Adipocyte (in vitro differentiated cells): ENCODE measurements around the gene ZNF648.
"Not testable (repeated sequence)": the region's sequence is repeated elsewhere in the genome, so short reads cannot be mapped to it uniquely, and the experiment has no call there.

ENCODE experiments used
- DNase-seq: peaks from one replicate; pipeline ENCODE4 v3.0.0-alpha.2; 2015; ENCODE audit warnings: low read depth
- H3K27me3 ChIP-seq: replicated peaks from 2 replicates; pipeline ENCODE4 v1.7.0; 2013; ENCODE audit warnings: mild to moderate bottlenecking, low read length, moderate library complexity; ENCODE audit not compliant: control insufficient read depth, insufficient read depth
- H3K36me3 ChIP-seq: 2 replicates; pipeline ENCODE4 v1.7.0; 2013; ENCODE audit warnings: low read length, mild to moderate bottlenecking, moderate library complexity; ENCODE audit not compliant: control insufficient read depth, insufficient read depth, severe bottlenecking
- H3K4me1 ChIP-seq: 2 replicates; pipeline ENCODE4 v1.7.0; 2013; ENCODE audit warnings: mild to moderate bottlenecking, low read length, moderate library complexity; ENCODE audit not compliant: control insufficient read depth, insufficient read depth
- H3K4me3 ChIP-seq: 2 replicates; pipeline ENCODE4 v1.7.0; 2013; ENCODE audit warnings: mild to moderate bottlenecking, low read length, moderate library complexity
- H3K9ac ChIP-seq: 2 replicates; pipeline ENCODE4 v1.7.0; 2013; ENCODE audit warnings: mild to moderate bottlenecking, low read length, moderate library complexity
- H3K9me3 ChIP-seq: 2 replicates; pipeline ENCODE4 v1.7.0; 2013; ENCODE audit warnings: mild to moderate bottlenecking, low read length, moderate library complexity; ENCODE audit not compliant: control insufficient read depth

Gene ZNF648

DNA sequence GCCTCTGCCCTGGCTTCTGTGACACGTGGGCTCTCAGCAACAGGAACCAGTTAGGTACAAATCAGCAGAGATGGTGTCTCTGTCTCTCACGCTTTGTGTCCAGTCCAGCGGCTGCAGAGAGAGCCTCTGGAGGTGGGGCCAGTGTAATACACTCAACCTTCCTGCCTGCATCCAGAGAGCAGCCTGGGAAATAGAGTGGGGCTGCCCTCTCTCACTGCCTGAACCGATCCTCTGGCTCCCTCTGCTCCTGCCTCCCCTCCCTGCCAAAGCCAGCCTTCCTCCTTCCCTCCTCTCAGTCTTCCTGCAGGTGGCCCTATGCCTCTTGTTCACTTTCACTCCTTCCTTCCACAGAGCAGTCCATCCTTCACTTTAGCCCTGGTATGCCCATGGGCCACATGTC, at the start of gene ZNF648:
TSS of gene ZNF648 (minus strand) at position 119 of the 400 bp plus-strand sequence. CDS start 3,702 bp downstream, outside the sequence.
- peaks cover 52% of the 10 kb centered on the region for H3K27me3 ChIP-seq
- no peaks in the 10 kb centered on the region for H3K9me3 ChIP-seq
- H3K9ac ChIP-seq: no peak within 1 kb of the TSS
- no peaks in the 10 kb centered on the region for H3K36me3 ChIP-seq
- no peak for DNase-seq
- H3K4me3 ChIP-seq: no peak within 1 kb of the TSS
- H3K4me1 ChIP-seq: no peaks in the 10 kb centered on the region

DNA sequence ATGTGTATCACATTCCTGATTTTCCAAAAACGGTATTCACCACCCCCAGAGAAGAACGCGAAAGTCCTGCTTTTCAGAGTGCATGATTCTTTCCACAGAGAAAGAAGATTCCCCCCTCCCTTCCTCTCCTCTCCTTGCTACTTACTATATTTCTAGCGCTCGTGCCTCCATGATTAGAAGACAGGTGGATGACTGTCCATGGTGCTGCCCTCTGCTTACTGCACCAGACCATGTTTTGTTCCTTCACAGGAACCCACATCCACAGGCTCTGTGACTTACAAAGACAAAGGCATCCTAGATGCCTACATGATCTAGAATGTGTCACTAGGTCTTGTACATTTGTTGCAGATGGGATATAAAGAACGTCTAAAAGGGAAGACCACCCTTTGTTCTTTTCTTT, 49.1 kb upstream of the ZNF648 start:
- no peak for DNase-seq
- no peaks in the 10 kb centered on the region for H3K4me1 ChIP-seq
- no peak overlapping the region for H3K4me3 ChIP-seq
- H3K9me3 ChIP-seq: peaks cover 7% of the 10 kb centered on the region
- no peak overlapping the region for H3K9ac ChIP-seq
- H3K36me3 ChIP-seq: no peaks in the 10 kb centered on the region
- H3K27me3 ChIP-seq: peaks cover 34% of the 10 kb centered on the region

- H3K9me3 ChIP-seq: peaks cover 7% of the 10 kb centered on the region
- no peak overlapping the region for H3K4me3 ChIP-seq
- H3K9ac ChIP-seq: no peak overlapping the region
- DNase-seq: no peak
- H3K36me3 ChIP-seq: no peaks in the 10 kb centered on the region
- no peaks in the 10 kb centered on the region for H3K4me1 ChIP-seq
- H3K27me3 ChIP-seq: peaks cover 26% of the 10 kb centered on the region
These were observed 48.3 kb upstream of the ZNF648 start for GRCh38 chr1:182109771-182110170.

- DNase-seq: no peak
- H3K9ac ChIP-seq: no peak overlapping the region
- H3K27me3 ChIP-seq: peaks cover 5% of the 10 kb centered on the region
- H3K36me3 ChIP-seq: no peaks in the 10 kb centered on the region
- no peaks in the 10 kb centered on the region for H3K4me1 ChIP-seq
- H3K9me3 ChIP-seq: peaks cover 7% of the 10 kb centered on the region
- no peak overlapping the region for H3K4me3 ChIP-seq
These were observed 45.7 kb upstream of the ZNF648 start for GRCh38 chr1:182107209-182107608.

GRCh38 chr1:182102043-182102416, 40.5 kb upstream of the ZNF648 start:
- no peak for DNase-seq
- Histone ChIP-seq H3K4me3 (no peak overlapping the region), H3K9me3 (peaks cover 11% of the 10 kb centered on the region), H3K9ac (no peak overlapping the region), H3K27me3 (peaks cover 25% of the 10 kb centered on the region), H3K4me1 (no peaks in the 10 kb centered on the region), H3K36me3 (no peaks in the 10 kb centered on the region)

DNA sequence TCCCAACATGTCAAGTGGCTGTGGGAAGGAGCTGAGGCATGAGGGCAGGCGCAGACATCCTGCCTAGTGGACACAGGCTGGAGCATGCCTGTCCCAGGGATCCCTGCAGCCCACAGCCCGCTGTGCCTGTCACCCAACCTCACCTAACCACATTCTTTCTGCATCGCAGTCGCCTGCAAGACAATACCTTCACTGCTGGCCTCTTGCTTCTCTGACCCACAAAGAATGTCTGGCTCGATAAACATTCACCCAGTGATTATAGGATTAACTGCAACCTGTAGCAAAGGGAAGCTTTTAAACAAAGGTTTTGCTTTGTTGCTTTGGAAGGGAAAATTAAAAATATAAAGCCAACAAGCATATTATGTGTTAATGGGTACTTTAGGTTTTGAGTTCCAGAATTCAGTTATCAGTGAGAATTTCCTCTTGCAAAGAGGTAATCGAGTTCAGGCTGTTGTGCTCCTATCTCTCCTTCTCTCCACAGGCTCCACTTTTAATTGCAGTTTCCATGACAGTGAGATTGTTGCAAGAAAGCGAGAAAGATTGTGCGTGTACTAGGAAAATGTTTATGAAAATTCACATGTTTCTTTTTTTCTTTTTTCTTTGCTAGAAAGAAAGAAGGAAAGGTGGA, 40.0 kb upstream of the ZNF648 start:
- no peak overlapping the region for H3K4me3 ChIP-seq

GRCh38 chr1:182098301-182098700, 36.8 kb upstream of the ZNF648 start:
- Histone ChIP-seq H3K9ac (no peak overlapping the region), H3K4me1 (no peaks in the 10 kb centered on the region)

More for the DNA sequence above, 40.0 kb upstream of the ZNF648 start:
- H3K9me3 ChIP-seq: peaks cover 11% of the 10 kb centered on the region
- H3K36me3 ChIP-seq: no peaks in the 10 kb centered on the region
- no peaks in the 10 kb centered on the region for H3K4me1 ChIP-seq
- peaks cover 30% of the 10 kb centered on the region for H3K27me3 ChIP-seq
- DNase-seq: no peak
- no peak overlapping the region for H3K9ac ChIP-seq

DNA sequence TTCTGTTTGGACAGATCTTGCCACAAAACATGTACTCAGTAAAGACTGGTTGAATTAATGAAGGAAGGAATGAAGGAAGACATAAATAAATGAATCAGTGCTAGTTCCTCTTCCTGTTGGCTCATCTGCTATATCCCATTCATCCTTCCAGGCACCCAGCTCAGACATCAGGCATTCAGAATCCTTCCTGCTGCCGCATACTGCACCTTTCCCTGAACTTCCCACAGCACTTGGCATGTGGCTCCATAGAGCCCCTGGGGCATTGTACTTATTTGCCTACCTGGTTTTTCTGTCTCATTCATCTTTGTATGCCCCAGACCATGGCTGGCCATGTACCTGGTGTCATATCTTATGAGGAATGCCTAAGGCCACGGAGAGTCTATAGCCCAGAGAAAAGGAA, 34.4 kb upstream of the ZNF648 start:
- Histone ChIP-seq H3K9me3 (peaks cover 11% of the 10 kb centered on the region), H3K4me3 (no peak overlapping the region), H3K27me3 (peaks cover 33% of the 10 kb centered on the region), H3K4me1 (no peaks in the 10 kb centered on the region), H3K36me3 (no peaks in the 10 kb centered on the region), H3K9ac (no peak overlapping the region)
- DNase-seq: no peak

More at GRCh38 chr1:182098301-182098700, 36.8 kb upstream of the ZNF648 start:
- Histone ChIP-seq H3K9me3 (peaks cover 11% of the 10 kb centered on the region), H3K4me3 (no peak overlapping the region), H3K36me3 (no peaks in the 10 kb centered on the region), H3K27me3 (peaks cover 43% of the 10 kb centered on the region)
- DNase-seq: no peak

GRCh38 chr1:182094514-182095005, 33.0 kb upstream of the ZNF648 start:
- Histone ChIP-seq H3K9me3 (peaks cover 10% of the 10 kb centered on the region), H3K27me3 (peaks cover 31% of the 10 kb centered on the region)
- not testable (repeated sequence) for H3K4me1 ChIP-seq, DNase-seq, H3K4me3 ChIP-seq, H3K9ac ChIP-seq, H3K36me3 ChIP-seq

- Histone ChIP-seq H3K4me3 (no peak overlapping the region), H3K36me3 (no peaks in the 10 kb centered on the region)
These were observed 32.3 kb upstream of the ZNF648 start for GRCh38 chr1:182093781-182094180.

DNA sequence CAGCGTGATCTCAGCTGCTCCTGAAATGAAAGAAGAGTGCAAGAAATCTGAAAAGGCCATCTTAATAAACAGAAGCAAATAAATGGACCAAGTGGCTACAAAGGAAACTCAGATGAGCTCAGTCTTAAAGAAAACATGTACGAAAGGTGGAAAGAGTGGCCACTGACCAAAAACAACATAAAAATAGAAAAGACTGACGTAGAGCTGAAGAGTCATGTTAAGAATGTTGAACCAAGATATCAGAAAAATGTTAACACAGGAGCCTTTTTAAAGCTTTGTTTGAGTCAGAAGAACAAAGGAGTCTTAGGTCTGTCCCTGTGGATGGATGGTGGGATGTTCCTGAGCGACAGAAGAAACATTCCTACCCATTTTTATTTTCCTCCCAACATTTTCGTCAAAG, 30.8 kb upstream of the ZNF648 start:
- Histone ChIP-seq H3K4me3 (no peak overlapping the region), H3K36me3 (no peaks in the 10 kb centered on the region), H3K9ac (no peak overlapping the region), H3K27me3 (peaks cover 23% of the 10 kb centered on the region), H3K4me1 (no peaks in the 10 kb centered on the region), H3K9me3 (no peaks in the 10 kb centered on the region)
- peak; percentile 54 for DNase-seq

More at GRCh38 chr1:182093781-182094180, 32.3 kb upstream of the ZNF648 start:
- no peak for DNase-seq
- H3K9ac ChIP-seq: no peak overlapping the region
- H3K27me3 ChIP-seq: peaks cover 31% of the 10 kb centered on the region
- peaks cover 4% of the 10 kb centered on the region for H3K9me3 ChIP-seq
- no peaks in the 10 kb centered on the region for H3K4me1 ChIP-seq

- Histone ChIP-seq H3K9me3 (no peaks in the 10 kb centered on the region), H3K36me3 (no peaks in the 10 kb centered on the region), H3K9ac (no peak overlapping the region), H3K4me3 (no peak overlapping the region), H3K4me1 (no peaks in the 10 kb centered on the region), H3K27me3 (peaks cover 12% of the 10 kb centered on the region)
- no peak for DNase-seq
These were observed 29.6 kb upstream of the ZNF648 start for GRCh38 chr1:182091083-182091482.
